IMR-90 (cell line): ENCODE measurements around the gene ZNF346. TPM values are rescaled to one million over a fixed set of nuclear protein-coding genes. Genes with fewer than 3 reads are reported as not detected.

ENCODE experiments used
- ATAC-seq: fragments of 200-7000 bp; cut with Tn5 transposase; 2 replicates; pipeline ENCODE4 v1.9.1; 2020; ENCODE audit warnings: low read depth, mild to moderate bottlenecking, moderate library complexity
- BruUV-seq: library from RNA; stranded (reverse); fragments of 400-500 nt; replicated peaks from 2 replicates; lab custom pipeline; 2021; lab: Mats Ljungman, UMichigan
- CTCF ChIA-PET: fragments of 300-600 bp; formaldehyde crosslinking; extraction: SDS; loops from one replicate; lab custom pipeline; 2021; ENCODE audit warnings: antibody characterized with exemption; lab: Yijun Ruan, JAX
- POLR2A ChIA-PET: fragments of 300-600 bp; sonication (Branson Sonifier 250); formaldehyde crosslinking; loops from one replicate; lab custom pipeline; 2022; ENCODE audit warnings: antibody characterized with exemption; ENCODE audit not compliant: unreplicated experiment; lab: Charles Lee
- DNase-seq: peaks from one replicate; pipeline ENCODE4 v3.0.0; 2013
- H2AFZ ChIP-seq: replicated peaks from 2 replicates; pipeline ENCODE3; 2013; ENCODE audit warnings: low read length, mild to moderate bottlenecking; ENCODE audit not compliant: poor library complexity
- H2AK5ac ChIP-seq: 2 replicates; pipeline ENCODE4 v1.6.1; 2013; ENCODE audit warnings: low read depth, low read length, inconsistent platforms
- H2AK9ac ChIP-seq: replicated peaks from 2 replicates; pipeline ENCODE3; 2013; ENCODE audit warnings: mild to moderate bottlenecking, low read depth, low read length, moderate library complexity; ENCODE audit not compliant: poor library complexity
- H2BK120ac ChIP-seq: 2 replicates; pipeline ENCODE4 v1.6.1; 2013; ENCODE audit warnings: low read depth, low read length, inconsistent platforms
- H2BK15ac ChIP-seq: 3 replicates; pipeline ENCODE4 v1.6.1; 2013; ENCODE audit warnings: low read depth, low read length, inconsistent platforms
- H2BK20ac ChIP-seq: 2 replicates; pipeline ENCODE4 v1.6.1; 2013; ENCODE audit warnings: low read depth, mild to moderate bottlenecking, inconsistent platforms, low read length, moderate library complexity
- H2BK5ac ChIP-seq: 2 replicates; pipeline ENCODE4 v1.6.1; 2013; ENCODE audit warnings: mild to moderate bottlenecking, low read depth, low read length, inconsistent platforms; ENCODE audit not compliant: poor library complexity, severe bottlenecking
- H3K14ac ChIP-seq: replicated peaks from 2 replicates; pipeline ENCODE4 v1.6.1; 2013; ENCODE audit warnings: low read depth, low read length, inconsistent platforms
- H3K18ac ChIP-seq: 2 replicates; pipeline ENCODE4 v1.6.1; 2013; ENCODE audit warnings: low read depth, low read length, control low read depth
- H3K23ac ChIP-seq: 2 replicates; pipeline ENCODE4 v1.6.1; 2013; ENCODE audit warnings: low read depth, low read length, inconsistent platforms
- H3K27ac ChIP-seq: 2 replicates; pipeline ENCODE4 v1.5.1; 2013; ENCODE audit warnings: mild to moderate bottlenecking, control low read depth, low read length; ENCODE audit not compliant: insufficient read depth
- H3K27me3 ChIP-seq: 2 replicates; pipeline ENCODE4 v1.6.1; 2013; ENCODE audit warnings: low read length; ENCODE audit not compliant: control insufficient read depth, insufficient read depth
- H3K36me3 ChIP-seq: 2 replicates; pipeline ENCODE4 v1.6.1; 2013; ENCODE audit warnings: low read length, mixed read lengths; ENCODE audit not compliant: control insufficient read depth, insufficient read depth
- H3K4ac ChIP-seq: 2 replicates; pipeline ENCODE4 v1.6.1; 2013; ENCODE audit warnings: low read depth, low read length, inconsistent platforms
- H3K4me1 ChIP-seq: 2 replicates; pipeline ENCODE4 v1.6.1; 2013; ENCODE audit warnings: low read length, mixed read lengths; ENCODE audit not compliant: control insufficient read depth, insufficient read depth
- H3K4me2 ChIP-seq: 2 replicates; pipeline ENCODE4 v1.6.1; 2013; ENCODE audit warnings: low read depth, mild to moderate bottlenecking, control low read depth, low read length, moderate library complexity
- H3K4me3 ChIP-seq: 2 replicates; pipeline ENCODE4 v1.5.1; 2013; ENCODE audit warnings: low read depth, mild to moderate bottlenecking, control low read depth, low read length, moderate library complexity; ENCODE audit not compliant: insufficient read depth
- H3K56ac ChIP-seq: 2 replicates; pipeline ENCODE4 v1.6.1; 2013; ENCODE audit warnings: low read length, inconsistent platforms; ENCODE audit not compliant: insufficient read depth; ENCODE audit errors: extremely low read depth
- H3K79me1 ChIP-seq, 2 experiments: 2 replicates each; pipeline ENCODE4 v1.6.1; 2013; ENCODE audit warnings: low read length in 2 of 2, inconsistent platforms in 1 of 2, low read depth in 1 of 2
- H3K9ac ChIP-seq: 2 replicates; pipeline ENCODE4 v1.6.1; 2013; ENCODE audit warnings: low read depth, low read length, control low read depth
- H3K9me1 ChIP-seq: 2 replicates; pipeline ENCODE4 v1.6.1; 2013; ENCODE audit warnings: low read length, inconsistent platforms; ENCODE audit not compliant: insufficient read depth
- H3K9me3 ChIP-seq: 2 replicates; pipeline ENCODE4 v1.6.1; 2013; ENCODE audit warnings: low read length; ENCODE audit not compliant: control insufficient read depth, insufficient read depth
- H4K20me1 ChIP-seq: 2 replicates; pipeline ENCODE4 v1.6.1; 2013; ENCODE audit warnings: low read length, inconsistent platforms; ENCODE audit not compliant: insufficient read depth
- H4K5ac ChIP-seq: 2 replicates; pipeline ENCODE4 v1.6.1; 2013; ENCODE audit warnings: mild to moderate bottlenecking, low read depth, low read length, control low read depth
- H4K8ac ChIP-seq, 2 experiments: 2 replicates each; pipeline ENCODE4 v1.6.1; 2013; ENCODE audit warnings: low read depth in 2 of 2, low read length in 2 of 2, control low read depth in 1 of 2, inconsistent platforms in 1 of 2
- H4K91ac ChIP-seq: 2 replicates; pipeline ENCODE4 v1.6.1; 2013; ENCODE audit warnings: low read depth, low read length, inconsistent platforms; ENCODE audit not compliant: insufficient read depth
- BHLHE40 ChIP-seq: fragments of 150-350 bp; IDR thresholded peaks from 2 replicates; pipeline ENCODE4 v1.6.1; 2016; ENCODE audit warnings: mild to moderate bottlenecking, low read depth, low read length
- CEBPB ChIP-seq: IDR thresholded peaks from 2 replicates; pipeline ENCODE4 v1.6.1; 2012; ENCODE audit warnings: low read depth, low read length, improper control_type of control experiment
- CHD1 ChIP-seq: IDR thresholded peaks from 2 replicates; pipeline ENCODE4 v1.6.1; 2012; ENCODE audit warnings: low read depth, low read length, improper control_type of control experiment
- ELK1 ChIP-seq: fragments of 150-350 bp; IDR thresholded peaks from 2 replicates; pipeline ENCODE4 v1.6.1; 2016; ENCODE audit warnings: low read depth, mild to moderate bottlenecking, low read length, moderate library complexity, borderline replicate concordance
- FOS ChIP-seq: fragments of 150-350 bp; IDR thresholded peaks from 2 replicates; pipeline ENCODE4 v1.6.1; 2016; ENCODE audit warnings: low read depth, low read length
- MAFK ChIP-seq: IDR thresholded peaks from 2 replicates; pipeline ENCODE4 v1.6.1; 2012; ENCODE audit warnings: low read depth, low read length, improper control_type of control experiment
- MAZ ChIP-seq: IDR thresholded peaks from 2 replicates; pipeline ENCODE4 v1.6.1; 2012; ENCODE audit warnings: low read depth, mild to moderate bottlenecking, low read length, improper control_type of control experiment, moderate library complexity, borderline replicate concordance
- MXI1 ChIP-seq: IDR thresholded peaks from 2 replicates; pipeline ENCODE4 v1.6.1; 2012; ENCODE audit warnings: low read depth, mild to moderate bottlenecking, low read length, moderate library complexity, borderline replicate concordance
- NFE2L2 ChIP-seq: fragments of 150-350 bp; IDR thresholded peaks from 2 replicates; pipeline ENCODE4 v1.6.1; 2016; ENCODE audit warnings: low read depth, mild to moderate bottlenecking, low read length
- POLR2A ChIP-seq: IDR thresholded peaks from 2 replicates; pipeline ENCODE4 v1.6.1; 2012; ENCODE audit warnings: mild to moderate bottlenecking, low read depth, low read length
- RCOR1 ChIP-seq: IDR thresholded peaks from 2 replicates; pipeline ENCODE4 v1.6.1; 2012; ENCODE audit warnings: mild to moderate bottlenecking, low read length, improper control_type of control experiment; ENCODE audit not compliant: insufficient replicate concordance
- RFX5 ChIP-seq: IDR thresholded peaks from 2 replicates; pipeline ENCODE4 v1.8.0; 2012; ENCODE audit warnings: low read depth, mild to moderate bottlenecking, low read length, moderate library complexity
- SMC3 ChIP-seq: fragments of 150-350 bp; IDR thresholded peaks from 2 replicates; pipeline ENCODE4 v1.6.1; 2016; ENCODE audit warnings: low read depth, mild to moderate bottlenecking, antibody characterized with exemption, low read length, moderate library complexity
- WGBS, 2 experiments: methylation state at CpG; one replicate each; pipeline versions ENCODE4 v1.1.5 to v1.1.7; 2013; ENCODE audit warnings: missing lambda C conversion rate in 2 of 2; ENCODE audit not compliant: insufficient read length in 1 of 2; ENCODE audit errors: extremely low coverage in 2 of 2; 5-methylcytosine and 5-hydroxymethylcytosine counted together
- dilution Hi-C: fragments of 300-500 bp; cut with HindIII; formaldehyde crosslinking; loops from one replicate; pipeline ENCODE4 v1.14.3; 2018; ENCODE audit warnings: low sequenced_read_pairs; ENCODE audit not compliant: unreplicated experiment
- in situ Hi-C: fragments of 300-500 bp; cut with MboI; formaldehyde crosslinking; loops from 3 replicates; pipeline ENCODE4 v1.14.3; 2019; ENCODE audit warnings: low sequenced_read_pairs, inconsistent platforms, mixed read lengths
- intact Hi-C: fragments of 100-400 bp; cut with micrococcal nuclease; formaldehyde crosslinking; loops from 2 replicates; pipeline ENCODE4 v1.10.0; 2022
- polyA plus RNA-seq, 3 experiments: library from polyadenylated mRNA; depleted of rRNA; stranded (reverse); fragments of >200 nt; gene quantifications; 2 replicates each; pipeline ENCODE4 v1.2.3, GENCODE V29; 2012; ENCODE audit warnings: low replicate concordance in 1 of 3
- total RNA-seq: library from RNA; depleted of rRNA; stranded (reverse); fragments of >200 nt; gene quantifications from 2 replicates; pipeline ENCODE4 v1.2.3, GENCODE V29; 2012
- TF ChIP-seq, protein P1 (sequence below): fragments of 150-350 bp; IDR thresholded peaks from 2 replicates; pipeline ENCODE4 v1.6.1; 2017; ENCODE audit warnings: mild to moderate bottlenecking, antibody characterized with exemption, low read length, low read depth
- TF ChIP-seq, protein P2 (sequence below): conservative IDR thresholded peaks from 2 replicates; pipeline ENCODE4 v1.5.1; 2012; ENCODE audit warnings: mild to moderate bottlenecking, low read depth, low read length, improper control_type of control experiment

Gene ZNF346
- total and polyA plus RNA-seq, 2 of the 4 experiments (the other 2 are of a cell fraction), result 15.1 to 17.0 TPM

- in situ Hi-C loops (no loop called here), dilution Hi-C loops (no loop called here), intact Hi-C loops (no loop called here)
- H2AK9ac ChIP-seq, result no peak overlapping the region
- H3K23ac ChIP-seq, result no peak overlapping the region
- no peak overlapping the region for H3K4me2 ChIP-seq
- no peak overlapping the region for H2BK20ac ChIP-seq
- peaks cover 8% of the 10 kb centered on the region; the same call in 1 of the 2 replicates for H3K36me3 ChIP-seq
- no peak overlapping the region for H3K56ac ChIP-seq
- no peak overlapping the region for H3K27ac ChIP-seq
- no peak overlapping the region for H2AFZ ChIP-seq
- no peak overlapping the region for H2BK5ac ChIP-seq
- no peak for TF ChIP-seq CEBPB
- no peak for TF ChIP-seq MAFK
- TF ChIP-seq CHD1, result no peak
- TF ChIP-seq, protein P1, sequence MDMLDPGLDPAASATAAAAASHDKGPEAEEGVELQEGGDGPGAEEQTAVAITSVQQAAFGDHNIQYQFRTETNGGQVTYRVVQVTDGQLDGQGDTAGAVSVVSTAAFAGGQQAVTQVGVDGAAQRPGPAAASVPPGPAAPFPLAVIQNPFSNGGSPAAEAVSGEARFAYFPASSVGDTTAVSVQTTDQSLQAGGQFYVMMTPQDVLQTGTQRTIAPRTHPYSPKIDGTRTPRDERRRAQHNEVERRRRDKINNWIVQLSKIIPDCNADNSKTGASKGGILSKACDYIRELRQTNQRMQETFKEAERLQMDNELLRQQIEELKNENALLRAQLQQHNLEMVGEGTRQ, result no peak
- TF ChIP-seq MAZ, result no peak
- no peak for TF ChIP-seq MXI1
- TF ChIP-seq, protein P2, sequence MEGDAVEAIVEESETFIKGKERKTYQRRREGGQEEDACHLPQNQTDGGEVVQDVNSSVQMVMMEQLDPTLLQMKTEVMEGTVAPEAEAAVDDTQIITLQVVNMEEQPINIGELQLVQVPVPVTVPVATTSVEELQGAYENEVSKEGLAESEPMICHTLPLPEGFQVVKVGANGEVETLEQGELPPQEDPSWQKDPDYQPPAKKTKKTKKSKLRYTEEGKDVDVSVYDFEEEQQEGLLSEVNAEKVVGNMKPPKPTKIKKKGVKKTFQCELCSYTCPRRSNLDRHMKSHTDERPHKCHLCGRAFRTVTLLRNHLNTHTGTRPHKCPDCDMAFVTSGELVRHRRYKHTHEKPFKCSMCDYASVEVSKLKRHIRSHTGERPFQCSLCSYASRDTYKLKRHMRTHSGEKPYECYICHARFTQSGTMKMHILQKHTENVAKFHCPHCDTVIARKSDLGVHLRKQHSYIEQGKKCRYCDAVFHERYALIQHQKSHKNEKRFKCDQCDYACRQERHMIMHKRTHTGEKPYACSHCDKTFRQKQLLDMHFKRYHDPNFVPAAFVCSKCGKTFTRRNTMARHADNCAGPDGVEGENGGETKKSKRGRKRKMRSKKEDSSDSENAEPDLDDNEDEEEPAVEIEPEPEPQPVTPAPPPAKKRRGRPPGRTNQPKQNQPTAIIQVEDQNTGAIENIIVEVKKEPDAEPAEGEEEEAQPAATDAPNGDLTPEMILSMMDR, result no peak
- TF ChIP-seq FOS, result no peak
- no peak for TF ChIP-seq NFE2L2
- no peak for TF ChIP-seq BHLHE40
- TF ChIP-seq RCOR1, result no peak
- TF ChIP-seq ELK1, result no peak
- no peak for TF ChIP-seq POLR2A
- TF ChIP-seq RFX5, result no peak
- TF ChIP-seq SMC3, result no peak
- H3K4me3 ChIP-seq, result no peak overlapping the region
- ATAC-seq (no peak), DNase-seq (no peak)
- no peak overlapping the region for H2AK5ac ChIP-seq
- no peaks in the 10 kb centered on the region for H3K27me3 ChIP-seq
- H4K8ac ChIP-seq, result no peak overlapping the region
- no peaks in the 10 kb centered on the region for H3K9me3 ChIP-seq
- no peak overlapping the region for H3K9ac ChIP-seq
- H4K91ac ChIP-seq, result no peak overlapping the region
- no TSS peak for BruUV-seq
- H3K9me1 ChIP-seq, result 0 out of 2 replicates have a peak, but pooled peaks cover 7% of the 10 kb centered on the region
- H4K20me1 ChIP-seq, result no peaks in the 10 kb centered on the region; the same call in 1 of the 2 replicates
- POLR2A ChIA-PET, result no interaction called here
- no peak overlapping the region for H2BK15ac ChIP-seq
- 98% methylated on average over 7 of the region's 13 CpGs; no CpG with 5 or more reads in 1 of the 2 experiments for WGBS, 2 experiments
- no peaks in the 10 kb centered on the region for H3K79me1 ChIP-seq
- no peak overlapping the region for H2BK120ac ChIP-seq
- no peak overlapping the region for H3K18ac ChIP-seq
- CTCF ChIA-PET, result no interaction called here
- no peak overlapping the region for H3K14ac ChIP-seq
- peaks cover 25% of the 10 kb centered on the region for H3K4me1 ChIP-seq
- H4K5ac ChIP-seq, result no peak overlapping the region
- no peak overlapping the region for H3K4ac ChIP-seq
Measured at GRCh38 chr5:177090813-177091212, 68.3 kb downstream of the ZNF346 start.
